Memory B cell (primary cell): Measurements from ENCODE around the gene STAT4.

Experiments
- ATAC-seq: fragments of 150-1000 bp; cut with Tn5 transposase; 2 replicates; pipeline ENCODE4 v1.10.0; 2021; ENCODE audit warnings: low read depth, mild to moderate bottlenecking, moderate library complexity
- DNase-seq, 2 donors: peaks; one replicate each; pipeline ENCODE4 v3.0.0; 2022; ENCODE audit warnings: low spot score in 2 of 2
- H3K27ac Mint-ChIP-seq: one replicate; pipeline ENCODE4 v1.8.0; 2022; ENCODE audit warnings: mild to moderate bottlenecking, moderate library complexity, mixed read lengths
- H3K27me3 Mint-ChIP-seq: one replicate; pipeline ENCODE4 v1.8.0; 2022; ENCODE audit warnings: mixed read lengths
- H3K36me3 Mint-ChIP-seq: one replicate; pipeline ENCODE4 v1.8.0; 2022; ENCODE audit warnings: mild to moderate bottlenecking, mixed read lengths
- H3K4me1 Mint-ChIP-seq: one replicate; pipeline ENCODE4 v1.8.0; 2022; ENCODE audit warnings: mixed read lengths
- H3K4me3 Mint-ChIP-seq: one replicate; pipeline ENCODE4 v1.8.0; 2022; ENCODE audit warnings: mild to moderate bottlenecking, moderate library complexity, mixed read lengths
- H3K9me3 Mint-ChIP-seq: one replicate; pipeline ENCODE4 v1.8.0; 2022; ENCODE audit warnings: mixed read lengths

Gene STAT4

GRCh38 chr2:191148791-191149190 is 2.0 kb downstream of the STAT4 start:
- ATAC-seq (no peak), DNase-seq (no peak)
- peaks cover 2% of the 10 kb centered on the region for H3K36me3 Mint-ChIP-seq
- no peak overlapping the region for H3K27ac Mint-ChIP-seq
- no peak overlapping the region for H3K4me3 Mint-ChIP-seq
- H3K4me1 Mint-ChIP-seq, result peaks cover 9% of the 10 kb centered on the region
- H3K9me3 Mint-ChIP-seq, result no peaks in the 10 kb centered on the region
- H3K27me3 Mint-ChIP-seq, result peaks cover 11% of the 10 kb centered on the region

- H3K4me1 Mint-ChIP-seq, result peaks cover 9% of the 10 kb centered on the region
- H3K27ac Mint-ChIP-seq, result no peak overlapping the region
- peaks cover 2% of the 10 kb centered on the region for H3K36me3 Mint-ChIP-seq
- H3K9me3 Mint-ChIP-seq, result no peaks in the 10 kb centered on the region
- H3K4me3 Mint-ChIP-seq, result no peak overlapping the region
- peaks cover 11% of the 10 kb centered on the region for H3K27me3 Mint-ChIP-seq
- no peak for DNase-seq
- ATAC-seq, result no peak
These were observed 2.5 kb downstream of the STAT4 start for GRCh38 chr2:191148281-191148680.

DNA sequence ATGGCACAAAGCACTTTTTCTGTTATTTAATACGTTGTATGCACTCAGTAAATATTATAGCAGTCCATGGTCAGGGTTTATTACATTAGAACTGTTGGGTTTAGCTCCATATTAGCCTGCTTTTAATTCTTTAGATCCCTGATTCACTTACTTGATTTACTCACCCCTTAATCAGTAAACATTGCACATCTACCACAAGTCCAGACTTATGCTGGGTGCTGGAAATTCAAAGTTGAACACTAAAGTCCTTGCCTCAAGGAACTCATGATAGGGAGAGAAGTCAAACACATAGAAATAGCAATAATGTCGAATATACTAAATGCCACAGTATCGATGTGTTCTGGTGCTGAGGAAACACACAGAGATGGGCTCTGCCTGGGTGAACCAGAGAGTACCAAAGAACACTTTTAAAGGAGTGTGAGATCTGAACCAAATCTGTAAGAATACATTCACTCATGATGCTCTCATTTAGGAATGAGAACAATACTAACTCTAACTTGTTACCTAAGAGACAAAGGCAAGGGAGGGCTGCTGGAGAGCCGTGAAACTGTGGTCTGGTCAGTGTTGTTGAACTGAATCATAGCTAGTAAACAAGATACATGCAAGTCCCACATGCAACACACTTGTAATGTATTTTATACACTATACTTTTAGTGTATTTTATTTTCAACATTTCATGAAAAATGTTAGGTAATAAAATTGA is 4.9 kb downstream of the STAT4 start:
- no peak for ATAC-seq

DNA sequence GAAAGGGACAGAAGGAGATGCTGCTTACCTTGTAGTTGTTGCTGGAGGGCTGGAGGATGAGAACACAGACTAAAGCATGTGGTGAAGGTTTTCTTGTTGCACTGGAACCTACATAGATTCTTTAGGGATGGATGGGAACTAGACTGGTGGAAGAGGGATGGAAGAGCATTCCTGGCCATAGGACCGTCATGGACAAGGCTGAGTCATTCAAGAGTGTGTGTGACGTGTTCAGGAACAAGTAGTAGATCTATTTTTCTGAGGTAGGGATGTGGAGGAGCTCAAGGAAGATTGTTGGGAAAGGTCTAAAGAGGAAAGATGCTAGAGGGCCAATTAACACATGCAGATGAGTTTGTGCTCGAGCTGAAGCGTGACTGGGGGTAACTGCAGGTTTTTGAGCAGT is 6.6 kb downstream of the STAT4 start:
- no peak for ATAC-seq
- Mint-ChIP-seq H3K4me1 (no peaks in the 10 kb centered on the region), H3K9me3 (no peaks in the 10 kb centered on the region), H3K36me3 (peaks cover 2% of the 10 kb centered on the region), H3K27me3 (peaks cover 7% of the 10 kb centered on the region), H3K4me3 (no peak overlapping the region), H3K27ac (no peak overlapping the region)
- DNase-seq, result no peak

More for the DNA sequence above, 4.9 kb downstream of the STAT4 start:
- DNase-seq, result no peak
- H3K9me3 Mint-ChIP-seq, result no peaks in the 10 kb centered on the region
- peaks cover 2% of the 10 kb centered on the region for H3K36me3 Mint-ChIP-seq
- peaks cover 2% of the 10 kb centered on the region for H3K4me1 Mint-ChIP-seq
- H3K4me3 Mint-ChIP-seq, result no peak overlapping the region
- H3K27me3 Mint-ChIP-seq, result peaks cover 7% of the 10 kb centered on the region
- H3K27ac Mint-ChIP-seq, result no peak overlapping the region

DNA sequence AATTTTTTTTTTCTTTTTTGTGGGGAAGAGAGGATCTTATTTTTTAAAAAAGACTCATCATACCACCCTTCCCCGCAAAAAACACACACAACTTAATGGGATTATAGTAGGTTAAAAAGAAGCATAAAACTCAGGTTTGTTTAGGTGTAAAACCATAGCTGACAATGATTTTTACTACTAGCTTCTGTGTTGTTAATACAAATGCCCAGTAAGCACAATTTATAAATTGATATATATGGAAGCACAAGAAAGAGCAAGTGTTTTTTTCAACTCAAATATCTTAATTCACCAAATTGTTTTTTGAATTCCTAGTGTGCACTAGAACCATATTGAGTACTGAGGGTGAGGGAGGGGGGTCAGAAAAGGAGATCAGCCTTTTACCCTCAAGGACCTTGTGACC is 7.0 kb downstream of the STAT4 start:
- Mint-ChIP-seq H3K4me3 (no peak overlapping the region), H3K4me1 (no peaks in the 10 kb centered on the region), H3K36me3 (peaks cover 2% of the 10 kb centered on the region), H3K9me3 (no peaks in the 10 kb centered on the region), H3K27ac (no peak overlapping the region), H3K27me3 (peaks cover 7% of the 10 kb centered on the region)
- no peak for ATAC-seq
- no peak for DNase-seq

DNA sequence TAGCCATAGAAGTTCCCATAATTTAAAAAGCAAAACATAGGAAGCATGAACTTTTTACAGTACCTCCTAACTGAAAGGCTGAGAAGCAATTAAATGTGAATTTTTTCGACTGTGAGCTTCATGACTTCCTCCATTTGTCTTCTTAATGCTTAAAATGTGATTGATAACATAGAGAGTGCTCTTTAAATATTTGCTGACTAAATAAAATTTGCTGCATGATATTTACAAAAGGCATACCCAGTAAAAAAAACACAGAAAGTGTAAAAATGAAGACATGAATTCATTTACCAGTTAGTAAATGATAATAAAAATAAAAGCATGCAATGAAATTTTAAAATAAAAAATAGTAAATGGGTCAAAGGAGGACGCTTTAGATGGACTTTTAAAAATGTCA is 21.9 kb downstream of the STAT4 start:
- Mint-ChIP-seq H3K4me1 (no peaks in the 10 kb centered on the region), H3K36me3 (peaks cover 4% of the 10 kb centered on the region), H3K9me3 (no peaks in the 10 kb centered on the region), H3K27ac (no peak overlapping the region), H3K27me3 (no peaks in the 10 kb centered on the region), H3K4me3 (no peak overlapping the region)
- no peak for DNase-seq
- no peak for ATAC-seq

- peaks cover 4% of the 10 kb centered on the region for H3K36me3 Mint-ChIP-seq
- no peak overlapping the region for H3K27ac Mint-ChIP-seq
- no peaks in the 10 kb centered on the region for H3K27me3 Mint-ChIP-seq
- H3K9me3 Mint-ChIP-seq, result no peaks in the 10 kb centered on the region
- H3K4me1 Mint-ChIP-seq, result no peaks in the 10 kb centered on the region
- ATAC-seq, result no peak
- no peak for DNase-seq
- no peak overlapping the region for H3K4me3 Mint-ChIP-seq
These were observed 22.5 kb downstream of the STAT4 start for GRCh38 chr2:191128172-191128910.

DNA sequence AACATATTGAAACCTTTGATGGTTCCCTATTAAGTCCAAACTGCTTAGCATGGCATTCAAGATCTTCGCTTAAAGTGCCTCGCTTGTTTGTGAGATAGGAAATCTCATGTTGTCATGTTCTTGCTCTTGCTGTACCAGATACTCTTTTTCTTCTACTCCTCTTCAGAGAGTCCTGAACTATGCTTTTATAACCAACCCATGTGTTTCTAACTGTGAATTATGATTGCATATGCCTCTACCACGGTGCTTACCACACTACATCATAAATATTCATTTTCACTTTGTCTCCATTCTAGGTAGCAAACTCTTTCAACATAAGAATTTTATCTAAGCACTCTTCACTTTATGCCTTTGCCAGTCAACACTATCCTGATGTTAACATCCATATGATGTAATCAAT is 23.6 kb downstream of the STAT4 start:
- Mint-ChIP-seq H3K4me1 (no peaks in the 10 kb centered on the region), H3K27me3 (no peaks in the 10 kb centered on the region), H3K4me3 (no peak overlapping the region), H3K36me3 (peaks cover 4% of the 10 kb centered on the region), H3K27ac (no peak overlapping the region), H3K9me3 (no peaks in the 10 kb centered on the region)
- DNase-seq (no peak), ATAC-seq (no peak)

DNA sequence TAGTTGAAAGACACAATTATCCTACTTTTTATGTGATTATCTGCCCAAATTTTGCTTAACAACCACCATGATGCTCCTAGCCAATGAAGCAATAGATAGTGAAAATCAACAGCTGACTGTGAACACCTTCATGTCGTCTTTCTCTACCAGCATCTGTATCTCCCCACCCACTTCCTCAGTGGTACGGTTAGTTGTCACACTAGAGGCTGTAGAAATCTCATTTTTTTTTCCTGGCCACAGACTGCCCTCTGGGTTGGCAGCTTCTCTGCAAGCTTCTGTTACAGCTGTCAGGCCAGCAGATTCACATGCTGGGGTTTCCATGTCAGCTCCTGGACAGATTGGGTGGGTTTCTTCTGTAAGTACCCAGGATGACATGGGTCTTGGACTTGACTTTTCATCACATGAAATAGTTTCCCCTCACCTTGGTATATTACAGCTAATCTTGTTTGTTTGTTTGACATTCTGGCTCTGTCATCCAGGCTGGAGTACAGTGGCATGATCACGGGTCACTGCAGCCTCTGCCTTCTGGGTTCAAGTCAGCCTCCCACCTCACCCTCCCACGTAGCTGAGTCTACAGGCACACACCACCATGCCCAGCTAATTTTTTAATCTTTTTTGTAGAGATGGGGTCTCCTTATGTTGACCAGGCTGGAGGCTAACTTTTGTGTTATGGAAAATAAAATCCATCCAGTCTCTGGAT is 24.3 kb downstream of the STAT4 start:
- no peak for ATAC-seq
- Mint-ChIP-seq H3K4me3 (no peak overlapping the region), H3K36me3 (peaks cover 4% of the 10 kb centered on the region), H3K27ac (no peak overlapping the region), H3K27me3 (no peaks in the 10 kb centered on the region), H3K9me3 (no peaks in the 10 kb centered on the region), H3K4me1 (no peaks in the 10 kb centered on the region)
- DNase-seq, result no peak

DNA sequence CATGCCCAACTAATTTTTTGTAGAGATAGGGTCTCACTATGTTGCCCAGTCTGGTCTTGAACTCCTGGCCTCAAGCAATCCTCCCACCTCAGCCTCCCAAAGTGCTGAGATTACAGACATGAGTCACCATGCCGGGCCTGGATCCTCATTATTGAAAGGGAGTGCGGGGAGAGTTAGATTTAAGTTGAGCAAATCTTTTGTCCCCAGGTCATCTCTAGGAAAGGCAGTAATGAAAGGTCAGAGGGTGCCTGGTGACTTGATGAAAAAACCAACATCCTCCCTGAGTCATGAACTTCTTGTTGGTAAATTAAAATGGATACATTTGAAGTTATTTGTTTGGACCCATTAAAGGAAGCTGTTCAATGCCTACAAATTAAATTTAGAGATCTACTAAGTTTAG is 25.1 kb downstream of the STAT4 start:
- Mint-ChIP-seq H3K27ac (no peak overlapping the region), H3K27me3 (no peaks in the 10 kb centered on the region), H3K4me1 (no peaks in the 10 kb centered on the region), H3K9me3 (no peaks in the 10 kb centered on the region), H3K4me3 (no peak overlapping the region), H3K36me3 (no peaks in the 10 kb centered on the region)
- ATAC-seq, result no peak
- no peak for DNase-seq

DNA sequence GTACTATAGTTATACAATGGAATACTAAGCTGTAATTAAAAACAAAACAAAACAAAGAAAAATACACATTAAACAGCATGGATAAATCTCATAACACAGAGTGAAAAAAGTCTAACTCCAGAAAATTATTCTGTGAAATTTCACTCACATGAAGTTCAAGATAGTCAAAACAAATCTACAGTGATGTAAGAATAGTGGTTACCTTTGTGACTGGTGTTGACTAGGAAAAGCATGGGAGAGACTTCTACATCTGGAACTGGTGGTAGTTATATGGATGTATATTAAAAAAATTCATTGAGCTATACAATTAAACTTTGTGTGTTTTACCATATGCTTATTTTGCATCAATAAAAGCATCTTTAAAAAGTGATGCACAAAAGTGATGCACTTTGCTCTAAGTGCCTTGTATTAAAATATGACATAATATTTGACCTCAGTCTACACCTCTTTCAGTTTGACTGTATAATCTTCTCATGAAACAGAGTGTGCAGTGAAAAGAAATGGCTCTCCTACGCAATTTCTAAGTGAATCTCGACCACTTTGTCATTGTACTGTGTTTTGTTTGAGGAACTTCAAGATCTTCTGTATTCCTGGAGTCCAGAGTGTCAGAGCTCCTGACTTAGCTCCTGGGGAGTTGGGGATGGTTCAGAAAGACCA is 28.0 kb downstream of the STAT4 start:
- H3K27ac Mint-ChIP-seq, result no peak overlapping the region
- DNase-seq (no peak), ATAC-seq (no peak)
- H3K36me3 Mint-ChIP-seq, result no peaks in the 10 kb centered on the region
- no peaks in the 10 kb centered on the region for H3K4me1 Mint-ChIP-seq
- H3K9me3 Mint-ChIP-seq, result no peaks in the 10 kb centered on the region
- no peaks in the 10 kb centered on the region for H3K27me3 Mint-ChIP-seq
- H3K4me3 Mint-ChIP-seq, result no peak overlapping the region

DNA sequence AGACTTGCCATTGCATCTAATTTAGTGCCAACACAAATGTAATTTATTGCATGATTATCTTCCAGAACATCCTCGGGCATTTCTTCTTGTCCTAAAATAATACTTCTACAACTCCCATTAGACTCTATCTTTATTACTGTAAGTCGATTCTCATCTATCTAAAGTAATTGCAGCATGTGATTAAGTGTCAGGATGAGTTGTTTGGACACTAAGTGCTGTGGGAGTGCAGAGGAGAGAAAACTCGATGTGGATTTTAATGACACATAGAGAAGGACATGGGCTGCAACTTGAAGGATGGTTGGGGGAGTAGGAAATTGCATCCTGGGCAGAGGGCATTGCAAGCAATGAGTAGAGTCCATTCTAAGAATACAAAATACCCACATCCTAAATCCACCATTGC is 33.5 kb downstream of the STAT4 start:
- Mint-ChIP-seq H3K27me3 (peaks cover 3% of the 10 kb centered on the region), H3K9me3 (no peaks in the 10 kb centered on the region), H3K36me3 (no peaks in the 10 kb centered on the region), H3K4me1 (peaks cover 6% of the 10 kb centered on the region), H3K27ac (no peak overlapping the region), H3K4me3 (no peak overlapping the region)
- DNase-seq (no peak), ATAC-seq (no peak)

DNA sequence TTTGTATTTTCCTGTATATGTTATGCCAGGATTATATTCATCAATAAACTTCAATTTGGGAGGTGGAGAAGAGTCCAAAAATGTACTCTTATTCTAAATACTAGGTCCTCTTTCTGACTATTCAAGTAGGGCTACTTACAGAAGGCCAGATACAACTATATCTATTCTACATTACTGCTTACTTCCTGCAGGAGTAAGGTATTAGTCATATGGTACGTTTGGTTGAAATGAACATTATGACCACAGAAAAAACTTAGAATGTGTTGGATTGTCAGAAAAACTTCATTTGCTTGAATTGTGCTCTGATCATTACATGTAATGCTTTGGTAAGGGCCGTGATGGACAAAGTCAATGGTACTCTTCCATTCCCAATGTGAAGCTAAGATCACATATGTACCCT is 35.0 kb downstream of the STAT4 start:
- no peak overlapping the region for H3K4me3 Mint-ChIP-seq
- H3K4me1 Mint-ChIP-seq, result peaks cover 6% of the 10 kb centered on the region
- no peak overlapping the region for H3K27ac Mint-ChIP-seq

DNA sequence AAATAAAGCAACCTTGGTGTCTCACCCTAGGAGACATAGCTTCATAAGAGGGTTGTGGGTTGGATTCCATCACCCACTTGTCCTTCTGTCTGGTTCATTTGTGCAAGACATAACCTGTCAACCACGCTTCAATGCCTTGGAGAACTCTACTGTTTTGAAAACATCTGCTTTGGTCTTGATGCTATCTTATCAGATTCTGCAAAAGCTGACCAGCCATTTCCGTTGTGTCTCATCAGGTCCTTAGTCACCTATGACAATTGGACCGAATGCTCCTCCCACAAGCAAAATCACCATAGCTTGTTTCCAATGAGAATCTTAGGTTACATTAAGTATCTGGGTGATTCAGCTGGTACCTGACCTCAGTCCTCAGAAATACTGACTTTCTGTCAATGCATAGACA is 35.4 kb downstream of the STAT4 start:
- Mint-ChIP-seq H3K4me3 (no peak overlapping the region), H3K27me3 (peaks cover 3% of the 10 kb centered on the region), H3K4me1 (peaks cover 6% of the 10 kb centered on the region), H3K9me3 (no peaks in the 10 kb centered on the region), H3K27ac (no peak overlapping the region), H3K36me3 (no peaks in the 10 kb centered on the region)
- ATAC-seq (peak; percentile 45), DNase-seq (no peak)

More for the DNA sequence above, 35.0 kb downstream of the STAT4 start:
- no peak for ATAC-seq
- no peak for DNase-seq
- H3K36me3 Mint-ChIP-seq, result no peaks in the 10 kb centered on the region
- peaks cover 3% of the 10 kb centered on the region for H3K27me3 Mint-ChIP-seq
- no peaks in the 10 kb centered on the region for H3K9me3 Mint-ChIP-seq
